ENCODE measurements around the gene RNF157.

RNF157 gene

GRCh38 chr17:76200354-76200753, 39.9 kb downstream of the RNF157 start:
- TF ChIP-seq POLR2AphosphoS5 (IDR thresholded peaks at IDR 0.05; ENCODE audit: low read depth) (no peak), SPI1 (IDR thresholded peaks at IDR 0.05; ENCODE audit: borderline replicate concordance, low read depth) (no peak)
- Histone ChIP-seq H3K4me3 (replicated peaks; ENCODE audit: insufficient read depth, low read length) (no peak overlapping the region), H3K27me3 (ENCODE audit: insufficient read depth, poor library complexity, severe bottlenecking) (no peaks in the 10 kb centered on the region), H3K27ac (replicated peaks) (no peak overlapping the region)
- DNase-seq (ENCODE audit: low read depth in 1 of 2, low spot score in 1 of 2): no peak

GRCh38 chr17:76199469-76199868, 40.8 kb downstream of the RNF157 start:
- no peaks in the 10 kb centered on the region for H3K27me3 ChIP-seq (ENCODE audit: insufficient read depth, poor library complexity, severe bottlenecking)
- DNase-seq (ENCODE audit: low read depth in 1 of 2, low spot score in 1 of 2): no peak
- H3K4me3 ChIP-seq (replicated peaks; ENCODE audit: insufficient read depth, low read length): no peak overlapping the region

DNA sequence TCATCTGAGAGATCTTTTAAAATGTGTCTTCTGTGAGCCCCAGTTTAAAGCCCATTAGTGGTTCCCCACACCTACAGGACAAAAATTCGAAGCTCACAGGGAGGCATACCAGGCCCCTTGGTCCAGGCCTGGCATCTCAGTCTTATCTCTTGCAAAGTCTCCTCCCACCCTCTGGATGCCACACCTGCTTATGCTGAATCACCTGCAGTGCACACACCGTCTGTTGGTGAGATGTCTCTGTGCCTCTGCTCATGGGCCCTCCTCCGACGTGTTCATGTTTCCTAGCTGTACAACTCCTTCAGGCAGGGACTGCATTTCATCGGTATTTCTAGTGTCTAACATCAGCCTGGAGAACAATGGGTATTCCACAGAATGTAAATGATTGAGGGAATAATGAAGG, 41.6 kb downstream of the RNF157 start:
- H3K27ac ChIP-seq (replicated peaks): no peak overlapping the region
- no peaks in the 10 kb centered on the region for H3K27me3 ChIP-seq (ENCODE audit: insufficient read depth, poor library complexity, severe bottlenecking)
- H3K4me3 ChIP-seq (replicated peaks; ENCODE audit: insufficient read depth, low read length): no peak overlapping the region
- no peak for DNase-seq (ENCODE audit: low read depth in 1 of 2, low spot score in 1 of 2)
- TF ChIP-seq, protein P1, sequence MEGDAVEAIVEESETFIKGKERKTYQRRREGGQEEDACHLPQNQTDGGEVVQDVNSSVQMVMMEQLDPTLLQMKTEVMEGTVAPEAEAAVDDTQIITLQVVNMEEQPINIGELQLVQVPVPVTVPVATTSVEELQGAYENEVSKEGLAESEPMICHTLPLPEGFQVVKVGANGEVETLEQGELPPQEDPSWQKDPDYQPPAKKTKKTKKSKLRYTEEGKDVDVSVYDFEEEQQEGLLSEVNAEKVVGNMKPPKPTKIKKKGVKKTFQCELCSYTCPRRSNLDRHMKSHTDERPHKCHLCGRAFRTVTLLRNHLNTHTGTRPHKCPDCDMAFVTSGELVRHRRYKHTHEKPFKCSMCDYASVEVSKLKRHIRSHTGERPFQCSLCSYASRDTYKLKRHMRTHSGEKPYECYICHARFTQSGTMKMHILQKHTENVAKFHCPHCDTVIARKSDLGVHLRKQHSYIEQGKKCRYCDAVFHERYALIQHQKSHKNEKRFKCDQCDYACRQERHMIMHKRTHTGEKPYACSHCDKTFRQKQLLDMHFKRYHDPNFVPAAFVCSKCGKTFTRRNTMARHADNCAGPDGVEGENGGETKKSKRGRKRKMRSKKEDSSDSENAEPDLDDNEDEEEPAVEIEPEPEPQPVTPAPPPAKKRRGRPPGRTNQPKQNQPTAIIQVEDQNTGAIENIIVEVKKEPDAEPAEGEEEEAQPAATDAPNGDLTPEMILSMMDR (IDR thresholded peaks at IDR 0.05; ENCODE audit: insufficient read depth, low read length): no peak
- TF ChIP-seq GABPA (IDR thresholded peaks at IDR 0.05; ENCODE audit: low read depth) (no peak), REST (IDR thresholded peaks at IDR 0.05; ENCODE audit: insufficient replicate concordance, low read depth) (no peak), POLR2AphosphoS5 (IDR thresholded peaks at IDR 0.05; ENCODE audit: low read depth) (no peak), SPI1 (IDR thresholded peaks at IDR 0.05; ENCODE audit: borderline replicate concordance, low read depth) (no peak)

More at GRCh38 chr17:76199469-76199868, 40.8 kb downstream of the RNF157 start:
- no peak overlapping the region for H3K27ac ChIP-seq (replicated peaks)
- TF ChIP-seq GABPA (IDR thresholded peaks at IDR 0.05; ENCODE audit: low read depth): no peak
- no peak for TF ChIP-seq SPI1 (IDR thresholded peaks at IDR 0.05; ENCODE audit: borderline replicate concordance, low read depth)
- no peak for TF ChIP-seq REST (IDR thresholded peaks at IDR 0.05; ENCODE audit: insufficient replicate concordance, low read depth)
- TF ChIP-seq, protein P1 (IDR thresholded peaks at IDR 0.05; ENCODE audit: insufficient read depth, low read length): no peak
- TF ChIP-seq POLR2AphosphoS5 (IDR thresholded peaks at IDR 0.05; ENCODE audit: low read depth): no peak

DNA sequence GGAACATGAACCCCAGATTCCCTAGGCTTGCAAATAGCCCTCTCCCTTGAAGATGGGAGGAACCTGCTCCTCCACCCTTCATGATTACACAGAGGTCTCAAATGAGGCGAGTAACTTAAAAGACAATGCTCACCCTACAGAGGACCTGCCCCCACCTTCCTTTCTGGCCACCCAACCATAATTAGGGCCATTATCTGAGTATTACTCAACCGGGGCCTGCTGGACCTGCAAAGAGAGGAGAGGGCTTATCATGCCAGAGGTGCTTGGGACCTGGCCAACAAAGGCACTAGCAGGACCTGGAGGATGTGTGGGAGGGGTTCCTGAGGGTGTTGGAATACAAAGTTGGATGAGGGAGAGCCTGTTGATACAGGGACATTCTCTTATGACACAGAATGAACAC, 42.4 kb downstream of the RNF157 start:
- Histone ChIP-seq H3K27me3 (ENCODE audit: insufficient read depth, poor library complexity, severe bottlenecking) (no peaks in the 10 kb centered on the region), H3K4me3 (replicated peaks; ENCODE audit: insufficient read depth, low read length) (no peak overlapping the region), H3K27ac (replicated peaks) (no peak overlapping the region)
- DNase-seq (ENCODE audit: low read depth in 1 of 2, low spot score in 1 of 2): no peak
- no peak for TF ChIP-seq SPI1 (IDR thresholded peaks at IDR 0.05; ENCODE audit: borderline replicate concordance, low read depth)
- TF ChIP-seq POLR2AphosphoS5 (IDR thresholded peaks at IDR 0.05; ENCODE audit: low read depth): no peak
- no peak for TF ChIP-seq GABPA (IDR thresholded peaks at IDR 0.05; ENCODE audit: low read depth)
- TF ChIP-seq REST (IDR thresholded peaks at IDR 0.05; ENCODE audit: insufficient replicate concordance, low read depth): no peak
- TF ChIP-seq, protein P1 (IDR thresholded peaks at IDR 0.05; ENCODE audit: insufficient read depth, low read length): no peak

All from HL-60 (cell line).